Progenitor cell of endocrine pancreas (in vitro differentiated cells): ENCODE results near the gene AMIGO1. TPM values are rescaled to one million over a fixed set of nuclear protein-coding genes. Genes with fewer than 3 reads are reported as not detected.

Experiments used
- DNase-seq: peaks from one replicate; pipeline ENCODE4 v3.0.0; 2021; ENCODE audit warnings: low spot score; ENCODE audit not compliant: unreplicated experiment
- H3K27ac Mint-ChIP-seq: 2 replicates; pipeline ENCODE4 v1.8.0; 2021; ENCODE audit warnings: mild to moderate bottlenecking, moderate library complexity, mixed read lengths
- H3K27me3 Mint-ChIP-seq: 2 replicates; pipeline ENCODE4 v1.8.0; 2021; ENCODE audit warnings: mixed read lengths
- H3K36me3 Mint-ChIP-seq: 2 replicates; pipeline ENCODE4 v1.8.0; 2022; ENCODE audit warnings: mixed read lengths; ENCODE audit not compliant: insufficient read depth
- H3K4me1 Mint-ChIP-seq: 2 replicates; pipeline ENCODE4 v1.8.0; 2021; ENCODE audit warnings: low read depth, mixed read lengths
- H3K4me3 Mint-ChIP-seq: 2 replicates; pipeline ENCODE4 v1.8.0; 2021; ENCODE audit warnings: low read depth, mild to moderate bottlenecking, moderate library complexity, mixed read lengths
- H3K9me3 Mint-ChIP-seq: 2 replicates; pipeline ENCODE4 v1.8.0; 2021; ENCODE audit warnings: low read depth, mixed read lengths
- total RNA-seq: library from RNA; stranded (reverse); gene quantifications from 2 replicates; pipeline ENCODE4 v1.2.1, GENCODE V29; 2021
- TF ChIP-seq, protein P1 (sequence below): fragments of 200-600 bp; sonication (generic); IDR thresholded peaks from one replicate; pipeline ENCODE4 v1.5.0; 2021; ENCODE audit warnings: antibody characterized with exemption, mild to moderate bottlenecking; ENCODE audit not compliant: unreplicated experiment

Gene AMIGO1
- total RNA-seq, 1 donor from 2014 or later = 7.2 TPM

- peaks cover 3% of the 10 kb centered on the region for H3K27me3 Mint-ChIP-seq
- peaks cover 7% of the 10 kb centered on the region for H3K36me3 Mint-ChIP-seq
- no peaks in the 10 kb centered on the region for H3K9me3 Mint-ChIP-seq
- TF ChIP-seq, protein P1, sequence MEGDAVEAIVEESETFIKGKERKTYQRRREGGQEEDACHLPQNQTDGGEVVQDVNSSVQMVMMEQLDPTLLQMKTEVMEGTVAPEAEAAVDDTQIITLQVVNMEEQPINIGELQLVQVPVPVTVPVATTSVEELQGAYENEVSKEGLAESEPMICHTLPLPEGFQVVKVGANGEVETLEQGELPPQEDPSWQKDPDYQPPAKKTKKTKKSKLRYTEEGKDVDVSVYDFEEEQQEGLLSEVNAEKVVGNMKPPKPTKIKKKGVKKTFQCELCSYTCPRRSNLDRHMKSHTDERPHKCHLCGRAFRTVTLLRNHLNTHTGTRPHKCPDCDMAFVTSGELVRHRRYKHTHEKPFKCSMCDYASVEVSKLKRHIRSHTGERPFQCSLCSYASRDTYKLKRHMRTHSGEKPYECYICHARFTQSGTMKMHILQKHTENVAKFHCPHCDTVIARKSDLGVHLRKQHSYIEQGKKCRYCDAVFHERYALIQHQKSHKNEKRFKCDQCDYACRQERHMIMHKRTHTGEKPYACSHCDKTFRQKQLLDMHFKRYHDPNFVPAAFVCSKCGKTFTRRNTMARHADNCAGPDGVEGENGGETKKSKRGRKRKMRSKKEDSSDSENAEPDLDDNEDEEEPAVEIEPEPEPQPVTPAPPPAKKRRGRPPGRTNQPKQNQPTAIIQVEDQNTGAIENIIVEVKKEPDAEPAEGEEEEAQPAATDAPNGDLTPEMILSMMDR = no peak
- DNase-seq = no peak
- peaks cover 15% of the 10 kb centered on the region for H3K4me1 Mint-ChIP-seq
- no peak overlapping the region for H3K27ac Mint-ChIP-seq
- H3K4me3 Mint-ChIP-seq = no peak overlapping the region
Measured at GRCh38 chr1:109487261-109487660, 22.3 kb downstream of the AMIGO1 start.

GRCh38 chr1:109485001-109485400, 24.5 kb downstream of the AMIGO1 start:
- peaks cover 18% of the 10 kb centered on the region for H3K27me3 Mint-ChIP-seq
- H3K4me1 Mint-ChIP-seq = peaks cover 15% of the 10 kb centered on the region
- H3K27ac Mint-ChIP-seq = peak overlapping the region; percentile 92
- no peak for DNase-seq
- peaks cover 6% of the 10 kb centered on the region for H3K36me3 Mint-ChIP-seq
- TF ChIP-seq, protein P1 = no peak
- H3K9me3 Mint-ChIP-seq = no peaks in the 10 kb centered on the region
- H3K4me3 Mint-ChIP-seq = peak overlapping the region; percentile 95

DNA sequence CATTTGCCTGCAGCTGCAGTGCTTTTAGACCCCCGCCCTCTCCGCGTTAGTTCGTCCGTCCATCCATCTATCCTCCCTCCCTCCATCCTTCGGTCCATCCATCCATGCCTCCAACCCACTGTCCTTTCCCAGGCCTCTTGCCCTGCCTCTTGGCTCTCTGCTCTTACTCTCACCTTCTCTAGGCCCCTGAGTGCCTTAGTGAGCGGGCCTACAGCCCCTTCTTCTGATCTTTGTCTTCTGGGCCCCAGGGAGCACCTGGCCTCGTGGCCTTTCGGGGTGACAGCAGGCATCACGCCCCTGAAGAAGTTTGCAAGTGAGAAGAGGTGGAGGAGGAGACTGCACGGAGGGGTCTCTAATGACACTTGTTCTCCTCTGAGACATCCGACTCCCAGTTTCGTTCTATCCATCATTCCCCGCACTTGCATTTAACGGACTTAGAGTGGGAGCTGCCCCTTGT, 25.0 kb downstream of the AMIGO1 start:
- H3K27ac Mint-ChIP-seq = peak overlapping the region; percentile 92
- peaks cover 22% of the 10 kb centered on the region for H3K27me3 Mint-ChIP-seq
- no peak for DNase-seq
- no peaks in the 10 kb centered on the region for H3K9me3 Mint-ChIP-seq
- peaks cover 6% of the 10 kb centered on the region for H3K36me3 Mint-ChIP-seq
- peak overlapping the region; percentile 95 for H3K4me3 Mint-ChIP-seq
- peaks cover 15% of the 10 kb centered on the region for H3K4me1 Mint-ChIP-seq
- TF ChIP-seq, protein P1 = no peak

- Mint-ChIP-seq H3K27ac (peak within 1 kb of the TSS; percentile 92), H3K36me3 (peaks cover 6% of the 10 kb centered on the region), H3K9me3 (no peaks in the 10 kb centered on the region), H3K4me3 (peak within 1 kb of the TSS; percentile 95), H3K27me3 (peaks cover 28% of the 10 kb centered on the region), H3K4me1 (peaks cover 15% of the 10 kb centered on the region)
- TF ChIP-seq, protein P1 = no peak
- peak; percentile 87 for DNase-seq
Measured at GRCh38 chr1:109483672-109484518, 25.6 kb downstream of the AMIGO1 start, which contains the start of gene ATXN7L2. TSS of gene ATXN7L2 (plus strand) at chr1:109483905. CDS start at chr1:109483954, 49 bp downstream.

DNA sequence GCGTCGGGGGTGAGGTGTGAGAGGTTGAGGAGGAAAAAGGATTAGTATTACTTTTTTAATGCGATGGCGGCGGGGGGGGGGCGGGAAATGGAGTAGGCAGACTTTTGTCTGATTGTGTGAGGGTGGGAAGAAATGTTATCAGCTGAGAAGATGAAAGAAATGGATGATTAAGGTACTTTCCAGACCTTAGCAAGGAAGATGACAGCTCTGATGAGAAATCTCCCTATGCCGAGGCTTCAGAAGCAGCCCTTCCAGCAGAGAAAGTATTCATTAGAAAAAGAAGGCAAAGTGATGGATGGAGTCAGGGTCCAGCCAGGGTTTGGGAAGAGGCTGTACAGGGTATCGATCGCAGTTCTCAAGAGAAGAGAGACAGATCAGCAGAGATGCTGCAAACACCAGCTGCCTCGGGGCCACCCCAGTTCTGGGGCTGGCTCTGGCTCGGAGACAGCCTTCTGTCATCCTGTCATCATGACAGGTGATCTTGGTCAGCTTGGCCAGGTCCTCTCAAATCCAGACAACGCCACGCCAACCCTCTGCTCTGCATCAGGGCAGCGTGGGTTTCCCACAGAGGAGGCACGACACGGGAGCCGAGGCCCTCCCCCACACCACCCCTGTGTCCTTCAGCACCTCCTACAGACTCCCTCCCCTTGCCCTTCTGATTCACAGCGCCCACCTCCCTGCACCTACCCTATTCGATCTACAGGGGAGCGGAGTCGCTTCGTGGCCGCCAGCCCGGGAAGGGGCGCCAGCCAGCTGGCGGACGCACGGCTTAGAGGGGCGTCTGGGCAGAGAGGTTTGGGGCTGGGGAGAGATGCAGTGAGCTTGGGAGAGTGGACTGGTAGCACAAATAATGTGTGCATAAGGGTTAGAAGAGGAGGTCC, 26.5 kb downstream of the AMIGO1 start:
- DNase-seq = peak; percentile 50
- Mint-ChIP-seq H3K27ac (peak overlapping the region; percentile 60), H3K27me3 (peaks cover 32% of the 10 kb centered on the region), H3K4me3 (peak overlapping the region; percentile 95), H3K9me3 (no peaks in the 10 kb centered on the region), H3K36me3 (peaks cover 4% of the 10 kb centered on the region), H3K4me1 (peaks cover 15% of the 10 kb centered on the region)
- TF ChIP-seq, protein P1 = peak; percentile 48
